SW 1271 (cell line): Measurements from ENCODE around the gene SEZ6.
"Not testable (repeated sequence)": the region's sequence is repeated elsewhere in the genome, so short reads cannot be mapped to it uniquely, and the experiment has no call there.

Experiments used
- DNase-seq, 2 experiments: peaks; one replicate each; lab custom pipeline; 2025; lab: John Stamatoyannopoulos, UW

The SEZ6 gene

DNA sequence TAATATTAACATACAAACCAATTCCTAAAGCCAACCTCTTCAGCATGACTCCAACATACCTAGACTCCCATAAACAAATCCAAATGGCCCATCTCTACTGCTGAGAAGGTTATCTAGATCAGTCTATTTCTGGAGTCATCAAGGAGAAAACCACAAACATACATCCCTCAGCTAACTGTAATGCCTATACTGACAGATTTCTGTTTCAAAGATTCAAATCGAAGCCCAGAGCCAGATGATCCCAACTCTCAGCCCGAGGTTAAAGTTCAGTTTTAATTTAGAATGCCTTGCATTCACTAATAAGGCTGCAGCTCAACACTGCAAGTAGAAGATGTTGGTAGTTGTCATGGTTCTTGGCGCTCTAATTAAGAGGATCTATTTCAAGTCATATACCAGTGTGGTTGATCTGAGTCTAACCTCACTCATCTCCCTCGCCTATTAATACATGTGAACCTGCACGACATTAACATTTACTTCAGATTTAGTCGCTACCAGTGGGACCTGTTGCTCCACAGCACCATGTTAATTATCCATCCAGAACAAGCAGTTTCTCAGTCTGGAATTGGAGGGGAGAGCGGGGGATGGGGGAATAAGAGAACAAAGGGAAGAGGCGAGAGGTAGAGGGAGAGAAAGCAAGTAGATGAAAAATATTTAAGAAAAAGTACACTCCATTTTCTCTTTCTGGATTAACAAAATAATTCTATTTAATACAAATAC, 69.9 kb downstream of the SEZ6 start:
- no peak for DNase-seq

DNA sequence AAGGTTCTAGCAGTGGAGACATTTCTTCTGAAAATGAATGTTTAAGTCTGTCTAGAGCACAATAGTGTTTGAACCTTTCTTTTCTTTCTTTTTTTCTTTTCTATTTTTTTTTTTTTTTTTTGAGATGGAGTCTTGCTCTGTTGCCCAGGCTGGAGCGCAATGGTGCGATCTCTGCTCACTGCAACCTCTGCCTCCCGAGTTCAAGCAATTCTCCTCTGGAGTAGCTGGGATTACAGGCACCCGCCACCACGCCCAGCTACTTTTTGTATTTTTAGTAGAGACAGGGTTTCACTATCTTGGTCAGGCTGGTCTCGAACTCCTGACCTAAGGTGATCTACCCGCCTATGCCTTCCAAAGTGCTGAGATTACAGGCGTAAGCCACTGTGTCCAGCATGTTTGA, 71.3 kb downstream of the SEZ6 start:
- not testable (repeated sequence) for DNase-seq

GRCh38 chr17:28929787-28930186, 76.0 kb downstream of the SEZ6 start:
- DNase-seq: no peak

DNA sequence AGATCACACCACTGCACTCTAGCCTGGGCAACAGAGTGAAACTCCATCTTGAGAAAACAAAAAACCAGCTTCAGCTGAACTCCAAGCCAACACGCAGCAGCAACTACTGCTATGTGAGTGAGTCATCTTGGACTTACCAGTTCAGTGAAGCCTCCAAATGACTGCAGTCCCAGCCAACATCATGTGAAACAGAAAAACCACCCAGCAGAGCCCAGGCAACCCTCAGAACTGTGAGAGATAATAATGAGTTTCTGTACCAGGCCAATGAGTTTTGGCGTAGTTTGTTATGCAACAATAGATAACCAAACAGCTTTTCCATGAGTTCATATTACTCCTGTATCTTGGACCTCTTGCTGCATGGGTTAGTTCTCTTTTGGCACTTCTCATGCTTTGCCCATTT, 77.8 kb downstream of the SEZ6 start:
- DNase-seq: no peak

GRCh38 chr17:28926786-28927185, 79.0 kb downstream of the SEZ6 start:
- DNase-seq: no peak

- no peak for DNase-seq
Measured at GRCh38 chr17:28926366-28926765, 79.5 kb downstream of the SEZ6 start.

- DNase-seq: peak; percentile 20 to 72
Measured at GRCh38 chr17:28925912-28926365, 79.9 kb downstream of the SEZ6 start.

GRCh38 chr17:28920201-28920600, 85.6 kb downstream of the SEZ6 start:
- no peak for DNase-seq

DNA sequence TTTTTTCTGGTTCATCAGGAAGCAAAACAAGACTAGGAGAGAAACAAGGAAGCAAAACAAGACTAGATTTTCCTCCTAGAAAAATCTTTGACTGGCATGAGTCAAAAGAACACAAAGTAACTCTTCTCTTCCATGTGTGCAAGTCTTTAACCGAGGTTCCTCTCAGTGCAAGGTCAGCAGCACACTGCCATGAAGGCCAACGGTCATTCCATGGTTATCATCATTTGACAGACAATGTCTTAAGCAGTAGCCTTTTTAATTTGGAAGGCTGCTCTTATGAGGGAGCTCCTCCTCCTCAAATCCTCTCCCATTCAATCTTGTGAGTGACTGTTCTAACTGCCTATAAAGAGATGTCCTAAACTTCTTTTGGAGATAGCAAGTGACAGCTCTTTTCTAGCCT, 87.5 kb downstream of the SEZ6 start:
- no peak for DNase-seq

DNA sequence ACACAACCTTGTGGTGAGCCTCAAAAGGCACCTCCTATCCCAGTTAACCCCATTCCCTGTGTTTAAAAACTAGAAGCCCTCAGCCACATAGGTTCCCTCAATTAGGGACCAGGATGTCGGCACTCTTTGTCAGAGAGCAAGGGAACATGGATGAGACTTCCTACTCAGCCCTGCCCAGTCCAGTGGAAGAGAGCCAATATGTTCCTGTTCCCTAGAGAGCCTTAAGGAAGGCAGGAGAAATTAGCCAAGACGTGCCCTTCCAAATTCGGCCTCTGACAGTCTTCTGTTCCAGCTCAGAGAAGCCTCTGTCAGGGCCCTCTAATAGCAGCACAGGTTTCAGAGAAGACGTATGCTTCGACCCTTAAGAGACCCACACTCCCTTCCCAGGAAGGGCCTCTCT, 88.4 kb downstream of the SEZ6 start:
- DNase-seq: no peak

DNA sequence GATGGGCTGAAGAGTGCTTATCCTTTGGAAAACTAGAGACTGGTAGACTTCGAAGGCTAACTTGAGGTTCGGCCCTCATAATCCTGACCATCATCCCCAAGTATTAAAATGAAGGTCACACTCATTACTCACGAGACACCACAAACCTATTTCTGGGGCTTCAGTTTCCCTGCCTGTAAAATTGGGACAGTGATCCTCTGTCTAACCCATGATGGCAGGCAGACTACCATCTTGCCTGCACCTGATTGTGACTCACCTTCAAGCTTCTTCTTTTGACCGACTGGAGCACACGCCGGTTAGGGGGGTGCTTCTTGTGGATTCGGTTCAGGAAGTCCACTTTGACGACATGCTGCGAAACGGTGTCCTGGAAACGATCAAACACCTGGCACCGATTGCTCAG, 88.8 kb downstream of the SEZ6 start:
- DNase-seq: no peak

GRCh38 chr17:28916302-28916934, 89.4 kb downstream of the SEZ6 start:
- DNase-seq: peak in 1 of 2 experiments; percentile 32

GRCh38 chr17:28912938-28913333, 92.9 kb downstream of the SEZ6 start:
- DNase-seq: no peak

- no peak for DNase-seq
Measured at GRCh38 chr17:28912281-28912937, 93.4 kb downstream of the SEZ6 start.

- DNase-seq: no peak
Measured at GRCh38 chr17:28911411-28912045, 94.3 kb downstream of the SEZ6 start.

- no peak for DNase-seq
Measured at GRCh38 chr17:28910534-28910933, 95.3 kb downstream of the SEZ6 start.

- no peak for DNase-seq
Measured at GRCh38 chr17:28908640-28909167, 97.1 kb downstream of the SEZ6 start.

GRCh38 chr17:28907709-28908475, 97.9 kb downstream of the SEZ6 start:
- DNase-seq: no peak

DNA sequence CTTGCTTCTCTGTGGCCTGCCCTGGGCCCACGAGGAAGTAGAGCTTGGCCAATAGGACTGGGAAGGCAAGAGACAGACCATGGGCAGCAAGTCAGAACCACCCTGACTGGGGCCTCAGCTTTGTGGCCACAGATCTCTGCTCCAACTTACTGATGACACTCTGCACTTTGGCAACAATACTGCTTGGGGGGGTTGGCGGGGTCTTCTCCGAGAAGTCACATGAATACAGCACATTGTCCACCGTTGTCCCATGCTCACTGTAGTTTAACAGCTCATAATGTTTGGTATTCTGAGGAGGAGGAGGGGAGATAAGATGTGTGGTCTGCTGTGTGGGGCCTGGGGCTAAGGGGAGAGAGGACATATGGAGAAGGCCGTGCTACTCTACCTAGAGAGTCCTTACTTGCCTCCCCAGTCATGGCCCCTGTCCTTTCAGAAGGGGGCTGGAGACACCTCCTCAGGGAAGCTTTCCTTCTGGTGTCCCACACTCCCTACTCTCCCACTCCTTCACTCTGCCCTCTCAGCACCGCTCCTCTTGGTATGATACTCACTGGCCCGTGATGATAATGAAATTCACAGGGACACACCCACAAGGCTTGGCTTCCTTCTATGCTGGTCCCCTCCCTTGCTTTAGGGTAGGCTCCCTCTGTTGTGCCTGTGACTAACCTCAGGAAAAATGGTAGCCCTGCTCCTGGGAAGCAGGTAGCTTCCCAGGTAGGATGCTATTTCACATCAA, 99.0 kb downstream of the SEZ6 start:
- no peak for DNase-seq

- DNase-seq: no peak
Measured at GRCh38 chr17:28906276-28906675, 99.6 kb downstream of the SEZ6 start.
